Endometrial microvascular endothelial cells (primary cell): Measurements from ENCODE around the gene IQSEC1. TPM values are rescaled to one million over a fixed set of nuclear protein-coding genes. Genes with fewer than 3 reads are reported as not detected.

Experiments used
- in situ Hi-C: cut with HindIII; loops from 2 replicates; pipeline ENCODE4 v1.10.0; 2017; ENCODE audit warnings: low sequenced_read_pairs, low pct_unique_long_range_greater_than_20kb; ENCODE audit errors: inconsistent ontology term
- total RNA-seq: library from RNA; depleted of rRNA; stranded (reverse); fragments of >200 nt; gene quantifications from one replicate; pipeline ENCODE4 v1.2.3, GENCODE V29; 2015; ENCODE audit errors: inconsistent ontology term

The IQSEC1 gene
- total RNA-seq, 1 donor from 2014 or later = 24.9 TPM

DNA sequence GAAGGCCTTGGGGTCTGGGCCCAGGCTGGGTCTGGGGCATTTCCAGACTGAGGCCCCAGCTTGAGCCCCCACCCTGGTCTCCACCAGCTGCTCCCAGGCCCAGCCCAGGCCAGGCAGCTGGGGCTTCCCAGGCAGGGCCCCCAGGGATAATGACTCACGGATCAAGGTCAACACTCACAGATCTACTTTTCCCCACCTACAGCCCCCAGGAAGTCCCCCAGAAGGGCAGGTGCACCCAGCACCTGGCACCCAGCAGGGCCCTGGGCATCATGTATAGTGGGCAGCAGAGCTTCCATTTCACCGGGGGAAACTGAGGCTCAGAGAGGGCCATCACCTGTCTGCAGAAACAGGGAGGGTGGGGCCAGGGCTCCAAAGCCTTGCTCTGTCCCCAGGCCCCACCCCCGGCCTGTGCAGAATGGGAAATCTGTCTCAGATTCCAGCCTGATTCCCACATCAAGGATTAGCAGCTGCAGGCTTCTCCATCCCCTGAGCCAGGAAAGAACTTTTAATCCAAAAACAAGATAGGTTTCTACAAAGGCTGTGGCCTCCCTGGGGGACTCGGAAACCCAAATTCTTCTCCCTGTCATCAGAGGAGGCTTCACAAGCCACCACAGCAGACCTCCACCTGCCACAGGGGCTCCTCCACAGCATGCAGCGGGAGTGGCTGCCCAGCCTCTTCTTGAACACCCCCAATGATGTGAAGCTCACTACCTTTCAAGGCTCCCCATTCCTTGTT lies 49.8 kb downstream of the IQSEC1 start:
- in situ Hi-C loops = no loop called here

DNA sequence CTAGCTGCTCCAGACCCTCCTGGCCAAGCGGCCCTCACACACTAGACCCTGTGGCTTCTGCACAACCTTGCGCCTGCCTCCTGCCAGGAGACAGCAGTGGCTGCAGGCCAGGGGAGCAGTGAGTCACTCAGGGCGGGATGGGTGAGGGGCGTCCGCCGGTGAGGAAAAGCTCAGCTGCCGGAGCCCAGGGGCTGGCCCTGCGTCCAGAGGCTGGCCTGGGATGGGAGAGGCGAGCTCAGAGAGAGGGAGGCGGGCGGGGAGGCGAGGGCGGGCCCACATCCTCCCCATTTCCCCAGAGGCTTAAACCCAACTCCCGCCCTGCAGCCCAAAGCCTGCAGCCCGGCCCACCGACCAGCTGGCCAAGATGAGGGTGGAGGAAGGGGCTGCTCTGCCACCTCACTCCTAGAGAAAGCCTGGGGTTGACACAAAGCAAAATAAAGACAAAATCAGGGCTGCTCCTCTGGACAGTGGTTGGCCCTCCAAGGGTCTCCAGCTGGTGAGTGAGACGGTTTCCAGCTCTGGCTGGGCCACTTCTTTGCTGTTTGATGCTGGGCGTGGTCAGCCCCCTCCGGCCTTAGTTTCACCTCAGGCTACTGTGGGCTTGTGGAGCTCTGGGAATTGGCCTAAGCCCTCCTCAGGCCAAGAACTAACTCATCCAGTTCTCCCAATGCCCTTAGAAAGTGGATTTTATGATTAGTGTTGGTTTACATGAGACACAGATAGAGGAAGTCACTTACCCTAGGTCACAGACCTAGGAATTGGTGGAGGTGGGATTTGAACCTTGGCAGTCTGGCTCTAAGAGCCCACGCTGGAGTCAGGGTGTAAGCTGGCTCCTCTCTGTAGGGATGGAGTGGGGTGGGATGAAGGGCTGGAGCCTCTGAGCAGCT lies 50.6 kb downstream of the IQSEC1 start:
- in situ Hi-C loops = no loop called here

DNA sequence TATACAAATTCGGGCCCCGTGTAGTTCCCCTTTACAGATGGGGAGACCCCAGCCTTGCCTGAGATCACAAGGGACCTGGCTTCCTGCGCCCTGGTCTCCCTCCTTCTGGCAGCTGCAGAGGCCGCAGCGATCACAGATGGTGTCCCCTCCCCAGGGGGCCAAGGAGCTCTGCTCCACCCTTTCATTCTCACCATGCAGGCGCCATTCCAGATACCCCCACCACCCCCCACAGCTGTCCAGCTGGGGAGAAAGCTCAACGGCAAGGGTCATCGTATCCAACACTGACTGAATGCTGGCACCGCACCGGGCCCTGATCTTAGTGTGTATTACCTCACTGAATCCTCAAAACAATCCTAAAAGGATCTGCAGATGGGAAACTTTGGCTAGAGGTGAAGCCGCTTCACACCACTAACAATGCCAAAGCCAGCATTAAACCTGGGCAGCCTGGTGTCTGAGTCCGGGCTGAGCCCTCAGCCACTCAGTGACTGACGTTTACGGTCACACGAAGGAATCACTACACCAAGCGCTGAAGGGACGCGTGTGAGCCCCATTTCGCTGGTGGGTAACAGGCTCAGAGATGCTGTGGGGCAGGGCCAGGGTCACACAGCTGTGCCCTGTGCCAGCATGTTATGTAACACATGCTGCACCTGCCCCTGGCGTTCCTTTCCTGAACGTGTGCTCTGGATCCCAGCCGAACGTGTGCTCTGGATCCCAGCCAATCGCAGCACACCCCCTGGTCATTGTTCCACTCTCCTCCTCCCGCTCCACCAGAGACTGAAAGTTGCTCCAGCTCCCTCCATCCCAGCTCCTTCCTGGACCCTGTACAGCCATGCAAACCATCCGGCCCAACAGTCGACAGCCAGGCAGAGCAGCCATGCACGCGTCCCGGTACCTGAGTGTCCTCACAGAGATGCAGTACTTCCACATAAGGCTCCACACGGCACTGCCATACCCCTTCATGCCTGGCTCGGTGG lies 51.8 kb downstream of the IQSEC1 start:
- in situ Hi-C loops = no loop called here

DNA sequence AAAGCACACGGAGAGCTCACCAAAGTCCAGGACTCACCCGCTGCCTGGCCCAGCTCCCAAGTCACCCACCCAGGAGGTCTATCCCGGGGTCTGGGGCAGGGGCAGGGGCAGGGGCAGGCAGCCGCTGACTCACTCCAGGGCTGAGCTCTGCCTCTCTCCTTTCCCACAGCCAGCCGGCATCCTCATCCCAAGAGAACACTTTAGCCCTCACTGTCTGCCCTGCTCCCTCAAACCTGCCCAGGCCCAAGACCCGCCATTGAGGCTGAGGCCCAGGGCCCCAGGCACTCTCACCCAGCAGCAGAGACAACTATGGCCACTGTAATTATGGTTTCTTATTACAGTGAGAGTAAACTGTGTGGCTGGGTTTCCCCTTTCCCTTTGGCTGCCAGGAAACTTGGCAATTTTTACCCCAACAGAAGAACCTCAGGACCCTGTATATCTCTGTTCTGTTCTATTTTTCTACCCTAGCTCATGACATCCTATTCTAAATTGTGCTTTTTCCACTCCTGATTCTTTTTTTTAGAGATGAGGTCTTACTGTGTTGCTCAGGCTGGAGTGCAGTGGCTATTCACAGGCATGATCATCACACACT lies 53.0 kb downstream of the IQSEC1 start:
- in situ Hi-C loops = no loop called here

DNA sequence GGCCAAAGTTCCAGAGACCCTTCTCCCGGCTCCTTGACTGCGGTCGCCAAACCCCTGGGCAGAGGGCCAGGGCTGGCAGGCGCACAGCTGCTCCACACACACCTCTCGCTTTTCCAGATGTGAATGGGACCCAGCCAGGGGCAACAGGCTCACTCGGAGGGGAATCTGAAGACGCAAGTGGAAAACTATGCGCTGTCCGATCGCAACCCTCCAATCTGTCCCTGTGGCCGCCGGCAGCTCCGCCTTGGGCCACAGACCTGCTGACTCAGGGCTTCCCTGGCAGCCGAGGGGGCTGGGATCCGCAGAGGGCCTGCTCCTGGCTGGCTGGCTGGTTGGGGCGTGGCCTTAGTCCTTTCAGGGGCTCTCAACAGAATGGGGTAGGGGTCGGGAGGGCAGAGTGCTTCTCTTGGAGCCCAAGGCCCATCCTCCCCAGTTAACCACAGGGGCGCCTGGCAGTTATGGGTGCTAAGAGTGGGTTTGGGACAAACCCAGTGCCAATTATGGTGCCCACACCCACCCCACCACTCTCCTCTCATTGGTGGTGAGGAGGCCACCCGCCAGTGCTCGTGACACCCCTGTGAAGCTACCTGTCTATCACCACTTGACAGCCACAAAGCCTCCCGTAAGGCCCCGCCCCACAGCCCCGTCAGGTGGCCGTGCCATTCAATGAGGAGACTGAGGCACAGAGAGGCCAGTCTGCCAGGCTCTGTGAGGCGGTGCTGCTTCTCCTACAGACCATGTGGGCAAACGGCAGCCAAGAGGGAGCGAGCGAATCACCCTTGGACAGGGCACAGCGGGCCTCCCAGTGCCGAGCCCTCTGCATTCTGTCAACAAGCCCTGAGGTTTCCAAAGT lies 53.8 kb downstream of the IQSEC1 start:
- in situ Hi-C loops = no loop called here

DNA sequence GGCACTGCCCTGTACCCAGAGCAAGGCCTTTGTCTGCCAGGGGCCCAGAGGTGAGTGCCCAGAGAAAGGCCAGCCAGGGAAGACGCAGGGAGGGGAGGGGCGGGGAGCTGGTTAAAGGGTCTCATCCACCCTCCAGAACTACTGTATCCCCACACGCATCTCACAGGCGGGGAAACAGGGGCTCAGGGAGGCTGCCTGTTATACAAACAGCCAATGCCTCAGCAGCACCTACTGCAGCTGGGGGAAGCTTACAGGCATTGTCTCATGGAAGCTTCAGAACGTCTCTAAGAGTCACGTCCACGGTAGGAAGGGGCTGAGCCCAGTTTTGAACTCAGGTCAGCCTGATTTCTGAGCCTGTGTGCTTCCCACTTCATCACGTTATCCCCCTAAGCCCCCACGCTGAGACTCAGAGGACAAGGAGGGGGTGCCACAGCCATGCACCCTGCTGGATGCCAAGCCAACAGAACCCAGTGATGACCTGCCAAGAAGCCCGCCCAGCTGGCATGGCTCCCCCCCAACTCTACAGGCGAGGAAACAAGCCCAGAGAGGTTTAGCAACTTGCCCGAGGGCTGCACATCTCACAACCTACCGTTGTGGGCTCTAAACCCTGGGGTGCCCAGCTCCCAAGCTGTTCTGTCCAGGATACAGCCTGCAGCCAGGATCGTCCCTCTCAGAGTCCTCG lies 54.5 kb downstream of the IQSEC1 start:
- in situ Hi-C loops = no loop called here

DNA sequence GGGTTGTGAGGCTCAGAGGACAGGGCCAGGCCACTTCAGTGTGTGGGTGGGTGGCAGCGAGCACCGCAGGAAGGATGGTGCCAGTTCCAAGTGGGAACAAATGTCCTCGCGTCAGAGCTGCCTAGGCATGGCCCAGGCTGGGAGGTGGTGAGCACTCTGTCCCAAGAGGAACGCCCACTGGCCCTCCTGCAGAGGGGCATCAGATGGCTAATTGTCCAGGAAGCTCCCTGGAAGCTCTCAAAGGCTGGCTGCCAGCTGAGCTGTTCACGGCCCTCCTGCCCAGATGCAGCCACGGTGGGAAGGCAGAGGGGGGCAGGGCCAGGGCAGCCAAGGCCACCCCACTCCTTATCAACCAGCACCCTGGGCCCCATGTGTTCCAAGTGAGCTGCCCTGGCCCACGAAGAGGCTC lies 55.2 kb downstream of the IQSEC1 start:
- in situ Hi-C loops = no loop called here

DNA sequence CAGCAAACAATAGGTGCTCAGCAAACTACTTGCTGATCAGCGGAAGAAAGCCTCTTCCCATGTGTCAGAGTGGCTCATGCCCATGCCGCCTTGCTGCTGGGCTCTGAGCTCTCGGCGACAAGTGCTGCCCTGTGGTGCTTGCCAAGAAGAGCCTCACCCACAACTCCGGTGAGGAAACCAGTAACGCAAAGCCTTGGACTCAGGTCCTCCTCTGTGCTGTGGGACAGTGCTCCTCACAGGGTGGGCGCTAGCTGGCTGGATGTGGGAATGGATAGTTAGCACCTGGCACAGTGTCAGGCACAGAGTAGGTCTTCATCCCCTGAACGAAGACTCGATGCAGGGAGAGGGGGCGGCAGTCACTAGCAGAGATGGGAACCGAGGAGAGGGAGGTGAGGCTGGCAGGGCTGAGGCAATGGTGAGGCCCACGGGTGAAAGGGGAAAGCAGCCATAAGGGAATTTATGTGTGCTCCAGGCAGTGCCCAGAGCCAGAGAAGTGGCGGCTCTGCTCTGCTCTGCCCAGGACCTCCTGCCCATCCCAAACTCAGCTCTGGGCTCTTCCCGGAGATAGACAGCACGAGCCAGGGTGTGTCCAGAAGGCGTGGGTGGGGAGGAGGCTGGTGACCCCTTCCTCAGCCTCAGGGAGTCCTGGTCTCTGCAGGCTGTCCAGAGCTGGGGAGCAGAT lies 55.7 kb downstream of the IQSEC1 start:
- in situ Hi-C loops = no loop called here

DNA sequence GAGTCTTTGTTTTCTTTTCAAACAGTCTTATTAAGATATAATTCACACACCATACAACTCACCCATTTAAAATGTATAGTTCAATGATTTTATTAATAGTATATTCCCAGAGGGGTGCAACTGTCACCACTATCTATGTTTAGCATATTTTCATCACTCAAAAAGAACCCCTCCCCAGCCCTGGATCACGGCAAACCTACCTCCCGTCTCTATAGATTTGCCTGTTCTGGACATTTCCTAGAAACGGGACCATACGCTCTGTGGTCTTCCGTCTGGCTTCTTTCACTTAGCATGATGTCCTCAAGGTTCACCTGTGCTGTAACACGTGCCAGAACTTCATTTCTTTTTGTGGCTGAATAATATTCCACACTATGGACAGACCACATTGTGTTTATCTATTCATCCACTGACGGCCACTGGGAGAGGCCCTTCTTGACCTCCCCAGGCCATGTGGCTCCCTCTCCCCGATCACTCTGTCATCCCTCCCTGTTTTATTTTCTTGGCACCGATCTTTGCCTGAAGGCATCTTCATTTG lies 56.4 kb downstream of the IQSEC1 start:
- in situ Hi-C loops = no loop called here

DNA sequence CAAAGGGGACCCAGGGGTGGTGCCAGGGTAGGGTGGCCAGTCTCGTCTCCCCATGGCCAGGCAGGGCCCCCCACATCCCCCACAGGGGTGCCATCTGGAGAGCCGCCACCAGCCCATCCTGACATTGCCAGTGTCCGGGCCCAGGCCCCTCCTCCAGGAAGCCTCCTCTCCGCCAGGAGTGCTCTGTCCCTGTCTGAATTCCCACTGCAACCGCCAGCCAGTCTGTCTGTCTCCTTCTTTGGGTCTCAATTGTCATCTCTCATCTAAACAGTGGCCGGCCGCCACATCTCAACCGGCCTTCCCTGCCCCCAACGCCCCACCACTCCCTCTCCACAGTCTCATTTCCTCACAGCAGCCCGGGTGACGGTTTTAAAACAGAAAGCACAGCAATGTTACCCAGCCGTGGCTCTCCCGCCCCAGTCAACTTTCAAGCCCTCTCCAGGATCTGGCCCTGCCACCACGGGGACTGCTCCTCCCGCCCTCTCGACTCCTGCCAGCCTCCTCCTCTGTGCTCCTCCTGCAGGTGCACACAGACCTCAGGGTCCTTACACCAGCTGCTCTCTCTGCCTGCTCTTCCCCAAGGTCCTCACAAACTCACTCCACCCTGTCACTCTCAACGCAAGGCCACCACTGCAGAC lies 57.0 kb downstream of the IQSEC1 start:
- in situ Hi-C loops = no loop called here

DNA sequence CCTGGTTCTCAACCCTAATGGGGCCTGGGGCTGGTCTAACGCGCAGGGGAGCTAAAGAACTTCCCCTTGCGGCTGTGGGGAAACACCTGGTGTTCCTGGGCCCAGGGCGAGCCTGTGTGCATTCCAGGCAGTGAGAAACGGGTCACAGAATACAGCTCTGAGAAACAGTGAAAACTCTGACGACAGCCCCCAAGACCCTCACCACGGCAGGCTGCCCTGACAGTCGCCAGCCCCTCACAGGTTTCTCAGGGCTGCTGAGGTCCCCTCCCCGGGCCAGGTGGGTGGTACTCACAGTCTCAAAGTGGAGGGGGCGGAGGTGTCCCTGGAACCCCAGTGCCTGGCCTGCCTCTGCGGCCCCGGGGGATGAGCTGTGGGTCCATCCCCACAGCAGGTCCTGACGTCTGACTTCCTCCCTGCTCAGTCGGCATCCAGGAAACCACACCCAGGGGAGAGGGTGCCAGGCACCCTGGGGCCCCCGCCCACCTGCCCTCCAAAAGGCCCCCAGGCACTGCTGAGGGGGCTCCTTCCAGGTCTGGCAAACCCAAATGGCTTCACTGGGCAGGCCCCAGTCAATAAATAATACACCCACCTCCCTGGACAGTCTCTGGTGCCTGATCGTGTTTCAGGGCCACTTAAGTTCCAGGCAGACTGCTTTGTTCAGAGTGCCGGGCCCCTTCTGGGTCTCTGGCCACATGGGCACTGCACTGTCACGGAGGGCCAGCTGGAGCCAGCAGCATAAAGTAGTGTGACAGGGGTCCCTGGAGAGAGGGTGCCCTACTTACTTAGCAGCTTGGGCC lies 57.7 kb downstream of the IQSEC1 start:
- in situ Hi-C loops = no loop called here

DNA sequence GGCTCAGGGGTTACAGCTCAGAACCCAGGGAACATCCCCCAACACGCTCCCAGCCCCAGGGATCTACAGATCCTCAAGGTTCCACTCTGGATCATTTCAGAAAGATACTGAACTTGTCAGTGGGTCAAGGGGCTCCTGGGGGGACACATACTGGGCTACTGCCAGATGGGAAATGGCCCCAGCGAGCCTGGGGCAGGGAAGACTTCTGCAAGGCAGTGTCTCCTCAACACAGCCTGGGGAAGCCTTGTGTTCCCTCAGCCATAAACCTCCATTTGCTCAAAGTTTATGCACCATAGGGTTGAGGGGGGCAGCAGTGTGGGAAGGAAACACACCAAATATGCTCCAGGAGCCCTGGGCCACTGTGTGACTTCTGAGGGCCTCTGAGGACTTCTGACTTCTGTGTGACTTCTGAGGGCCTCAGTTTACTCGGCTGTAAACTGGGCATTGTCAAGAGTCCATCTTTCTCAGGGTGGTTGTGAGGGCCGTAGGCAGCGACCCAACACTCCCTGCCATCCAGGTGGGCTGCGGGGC lies 58.4 kb downstream of the IQSEC1 start:
- in situ Hi-C loops = no loop called here

DNA sequence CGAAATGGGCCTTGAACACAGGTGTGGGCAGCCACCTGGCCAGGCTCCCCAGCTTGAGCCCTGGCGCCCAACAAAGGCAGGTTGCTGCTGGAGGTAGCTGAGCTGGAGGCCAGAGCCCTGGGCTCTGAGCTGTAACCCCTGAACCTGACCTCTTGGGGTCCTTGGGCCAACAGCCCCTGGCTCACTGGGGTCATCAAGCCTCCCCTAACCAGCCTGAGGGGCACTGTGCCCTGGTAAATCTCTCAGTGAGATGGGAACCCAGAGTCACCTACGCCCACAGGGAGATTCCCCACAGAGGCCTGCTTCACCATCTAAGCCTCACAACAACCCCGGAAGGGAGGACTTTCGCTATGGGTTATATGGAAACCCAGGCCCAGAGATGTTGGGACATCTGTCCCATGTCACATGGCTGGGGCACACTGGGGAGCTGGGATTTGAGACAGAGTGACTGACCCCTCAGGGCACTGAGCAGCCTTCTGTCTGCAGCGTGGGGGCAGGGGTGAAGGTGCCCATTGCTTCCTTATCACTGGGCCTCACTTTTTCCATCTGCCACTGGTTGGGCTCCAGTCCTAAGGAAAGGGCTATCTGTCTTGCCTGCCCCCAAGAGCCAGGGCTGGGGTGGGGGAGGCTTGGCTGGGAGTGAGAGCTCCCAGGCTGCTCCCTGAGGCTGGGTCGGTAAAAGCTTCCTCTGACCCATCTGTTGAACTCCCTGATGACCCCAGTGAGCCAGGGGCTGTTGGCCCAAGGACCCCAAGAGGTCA lies 59.1 kb downstream of the IQSEC1 start:
- in situ Hi-C loops = no loop called here

DNA sequence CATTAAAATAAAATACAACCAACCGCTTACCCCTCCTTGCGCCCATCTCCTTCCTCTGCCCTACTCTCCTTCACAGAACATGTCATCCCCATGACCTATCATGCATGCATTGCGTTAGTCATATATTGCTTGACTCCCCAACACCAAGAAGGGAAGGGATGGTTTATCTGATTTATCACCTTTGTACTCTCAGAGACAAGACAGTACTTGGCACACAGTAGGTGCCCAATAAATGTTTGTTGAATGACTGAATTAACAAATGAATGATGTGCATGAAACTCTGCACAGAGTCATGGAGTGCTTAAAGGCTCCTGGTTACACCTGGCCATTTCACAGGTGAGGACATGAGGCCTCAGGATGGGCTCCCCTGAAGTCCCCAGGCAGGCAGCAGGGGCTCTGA lies 59.7 kb downstream of the IQSEC1 start:
- in situ Hi-C loops = no loop called here

DNA sequence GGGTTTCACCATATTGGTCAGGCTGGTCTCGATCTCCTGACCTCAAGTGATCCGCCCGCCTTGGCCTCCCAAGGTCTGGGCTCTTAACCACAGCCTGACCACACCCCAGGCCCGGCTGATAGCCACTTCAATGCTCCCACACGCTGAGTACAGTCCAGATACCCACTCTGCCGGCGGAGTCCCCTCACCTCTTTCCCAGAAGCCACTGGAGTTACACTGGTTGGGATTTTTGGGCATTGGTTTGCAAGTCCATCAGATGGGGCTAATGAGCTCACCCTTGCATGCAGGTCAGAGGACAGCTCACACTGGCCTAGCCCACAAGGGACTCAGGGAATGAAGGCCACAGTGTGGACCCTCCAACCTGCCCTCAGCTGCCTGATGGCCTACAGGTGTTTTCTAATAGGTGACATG lies 60.1 kb downstream of the IQSEC1 start:
- in situ Hi-C loops = no loop called here
